Measurements from ENCODE around the gene ITGA2B. TPM values are rescaled to one million over a fixed set of nuclear protein-coding genes. Genes with fewer than 3 reads are reported as not detected.
"Not testable (repeated sequence)": the region's sequence is repeated elsewhere in the genome, so short reads cannot be mapped to it uniquely, and the experiment has no call there.

The ITGA2B gene
- total RNA-seq, 1 donor from 2014 or later: 0.44 TPM

DNA sequence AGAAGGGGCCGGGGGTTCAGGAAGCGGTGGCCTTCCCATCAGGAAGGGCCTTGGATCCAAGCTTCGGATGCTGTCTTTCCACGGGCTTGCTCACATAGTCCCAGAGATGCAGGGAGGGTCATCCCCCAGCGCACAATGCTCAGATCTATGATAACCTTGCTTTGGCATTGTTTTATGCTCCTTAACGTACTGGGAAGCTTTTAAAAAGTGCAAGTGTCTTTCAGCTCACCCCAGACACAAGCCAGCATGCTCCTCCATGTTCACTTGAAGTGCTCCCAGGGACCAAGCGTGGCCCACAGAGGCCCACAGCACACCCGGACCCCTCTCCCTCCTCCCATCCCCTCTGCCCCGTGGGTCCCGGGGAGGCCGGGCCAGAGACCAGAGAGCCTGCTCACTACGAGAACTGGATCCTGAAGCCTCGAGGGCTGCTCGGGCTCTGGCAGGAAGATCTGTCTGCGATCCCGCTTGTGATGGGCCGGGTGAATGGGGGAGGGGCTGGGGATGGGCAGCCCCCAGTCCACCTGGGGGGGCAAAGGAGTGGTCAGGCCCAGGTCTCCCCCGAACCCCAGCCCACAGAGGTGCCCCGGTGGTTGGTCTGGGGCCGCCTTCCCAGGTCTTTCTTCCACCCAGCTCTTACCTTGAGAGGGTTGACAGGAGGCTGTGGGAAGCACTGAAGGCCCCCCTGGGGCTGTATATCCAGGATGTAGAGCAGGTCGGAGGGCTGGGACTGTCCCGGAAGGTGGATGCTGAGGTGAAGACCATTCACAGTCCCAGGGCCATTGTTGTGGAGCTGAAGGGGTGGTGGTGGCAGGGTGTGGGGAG, 14.0 kb downstream of the ITGA2B start:
- Mint-ChIP-seq H3K4me3 (no peak overlapping the region), H3K27me3 (ENCODE audit: insufficient read depth) (peaks cover 12% of the 10 kb centered on the region), H3K4me1 (ENCODE audit: low read depth) (no peaks in the 10 kb centered on the region), H3K9me3 (no peaks in the 10 kb centered on the region), H3K27ac (no peak overlapping the region), H3K36me3 (ENCODE audit: low read depth) (no peaks in the 10 kb centered on the region)
- DNase-seq (ENCODE audit: low spot score): no peak
- intact Hi-C loops (cut with micrococcal nuclease): no loop called here

DNA sequence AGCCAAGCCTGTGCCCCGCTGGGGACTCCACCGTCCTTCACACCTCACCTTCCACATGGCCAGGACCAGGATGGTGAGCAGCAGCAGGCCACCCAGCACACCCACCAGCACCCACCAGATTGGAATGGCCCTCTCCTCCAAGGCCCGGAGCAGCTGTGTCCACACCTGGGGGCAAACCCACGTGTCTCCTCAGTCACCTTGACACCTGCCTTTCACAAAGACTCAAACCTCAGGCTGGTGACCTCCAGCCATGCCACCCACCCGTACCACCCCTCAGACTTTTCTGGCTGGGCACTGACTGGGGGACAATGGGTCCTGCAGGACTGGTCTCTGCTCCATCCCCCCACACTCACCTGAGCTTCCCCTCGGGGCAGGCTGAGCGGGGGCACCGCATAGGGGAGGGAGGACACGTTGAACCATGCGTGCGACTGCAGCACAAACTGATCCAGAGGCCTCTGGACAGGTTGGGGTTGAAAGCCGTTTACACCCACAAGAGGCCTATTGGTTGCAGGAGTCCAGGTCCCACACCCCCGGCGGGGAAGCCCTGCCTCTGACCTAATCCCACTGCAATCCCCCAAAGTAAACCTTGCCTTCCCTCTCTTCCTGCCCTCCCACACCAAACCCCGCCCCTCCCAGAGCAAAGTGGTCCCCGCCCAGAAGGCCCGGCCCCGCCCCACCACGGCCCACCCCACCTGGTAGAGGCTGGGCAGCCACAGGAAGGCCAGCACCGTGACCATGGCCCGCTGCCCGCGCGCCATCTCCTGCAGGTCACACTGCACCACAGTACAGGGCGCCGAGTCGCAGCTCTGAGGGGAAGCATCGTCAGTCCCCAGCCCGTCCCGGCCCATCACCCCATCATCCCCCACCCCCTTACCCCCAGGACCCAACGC, 14.9 kb downstream of the ITGA2B start:
- Mint-ChIP-seq H3K4me1 (ENCODE audit: low read depth) (peaks cover 4% of the 10 kb centered on the region), H3K9me3 (no peaks in the 10 kb centered on the region), H3K27me3 (ENCODE audit: insufficient read depth) (peaks cover 16% of the 10 kb centered on the region), H3K27ac (no peak overlapping the region), H3K36me3 (ENCODE audit: low read depth) (no peaks in the 10 kb centered on the region), H3K4me3 (no peak overlapping the region)
- intact Hi-C loops (cut with micrococcal nuclease): no loop called here
- no peak for DNase-seq (ENCODE audit: low spot score)

DNA sequence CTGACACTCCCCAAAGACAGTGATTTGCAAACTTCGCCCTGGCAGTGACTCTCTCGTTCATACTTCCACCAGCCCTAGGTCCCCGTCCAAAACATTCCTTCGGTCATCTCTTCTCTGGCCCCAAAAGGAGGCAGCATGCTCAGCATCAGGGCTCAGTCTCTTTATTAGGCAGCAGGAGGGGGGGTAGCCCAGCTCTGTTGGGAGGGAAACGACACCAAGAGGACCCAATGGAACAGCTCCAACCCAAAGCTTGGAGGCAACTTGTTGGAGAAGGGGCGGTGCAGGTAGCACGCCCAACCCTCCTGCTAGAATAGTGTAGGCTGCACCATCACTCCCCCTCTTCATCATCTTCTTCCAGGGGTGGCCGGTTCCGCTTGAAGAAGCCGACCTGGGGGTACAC, 17.4 kb downstream of the ITGA2B start:
- Mint-ChIP-seq H3K27me3 (ENCODE audit: insufficient read depth) (peaks cover 20% of the 10 kb centered on the region), H3K36me3 (ENCODE audit: low read depth) (no peaks in the 10 kb centered on the region), H3K27ac (no peak overlapping the region), H3K9me3 (no peaks in the 10 kb centered on the region), H3K4me1 (ENCODE audit: low read depth) (peaks cover 7% of the 10 kb centered on the region), H3K4me3 (no peak overlapping the region)
- intact Hi-C loops (cut with micrococcal nuclease): no loop called here
- no peak for DNase-seq (ENCODE audit: low spot score)

DNA sequence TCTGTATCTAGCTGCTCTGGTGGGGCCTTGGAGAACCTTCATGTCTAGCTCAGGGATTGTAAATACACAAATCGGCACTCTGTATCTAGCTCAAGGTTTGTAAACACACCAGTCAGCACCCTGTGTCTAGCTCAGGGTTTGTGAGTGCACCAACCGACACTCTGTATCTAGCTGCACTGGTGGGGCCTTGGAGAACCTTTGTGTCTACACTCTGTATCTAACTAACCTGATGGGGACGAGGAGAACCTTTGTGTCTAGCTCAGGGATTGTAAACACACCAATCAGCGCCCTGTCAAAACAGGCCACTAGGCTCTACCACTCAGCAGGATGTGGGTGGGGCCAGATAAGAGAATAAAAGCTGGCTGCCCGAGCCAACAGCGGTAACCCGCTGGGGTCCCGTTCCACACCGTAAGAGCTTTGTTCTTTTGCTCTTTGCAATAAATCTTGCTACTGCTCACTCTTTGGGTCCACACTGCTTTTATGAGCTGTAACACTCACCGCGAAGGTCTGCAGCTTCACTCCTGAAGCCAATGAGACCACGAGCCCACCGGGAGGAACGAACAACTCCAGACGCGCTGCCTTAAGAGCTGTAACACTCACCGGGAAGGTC, 19.9 kb downstream of the ITGA2B start:
- Mint-ChIP-seq H3K4me3 (peak overlapping the region; percentile 26), H3K27me3 (ENCODE audit: insufficient read depth) (peaks cover 33% of the 10 kb centered on the region)
- H3K27ac Mint-ChIP-seq; intact Hi-C loops (cut with micrococcal nuclease); H3K36me3 Mint-ChIP-seq (ENCODE audit: low read depth); DNase-seq (ENCODE audit: low spot score); H3K4me1 Mint-ChIP-seq (ENCODE audit: low read depth); H3K9me3 Mint-ChIP-seq: not testable (repeated sequence)

DNA sequence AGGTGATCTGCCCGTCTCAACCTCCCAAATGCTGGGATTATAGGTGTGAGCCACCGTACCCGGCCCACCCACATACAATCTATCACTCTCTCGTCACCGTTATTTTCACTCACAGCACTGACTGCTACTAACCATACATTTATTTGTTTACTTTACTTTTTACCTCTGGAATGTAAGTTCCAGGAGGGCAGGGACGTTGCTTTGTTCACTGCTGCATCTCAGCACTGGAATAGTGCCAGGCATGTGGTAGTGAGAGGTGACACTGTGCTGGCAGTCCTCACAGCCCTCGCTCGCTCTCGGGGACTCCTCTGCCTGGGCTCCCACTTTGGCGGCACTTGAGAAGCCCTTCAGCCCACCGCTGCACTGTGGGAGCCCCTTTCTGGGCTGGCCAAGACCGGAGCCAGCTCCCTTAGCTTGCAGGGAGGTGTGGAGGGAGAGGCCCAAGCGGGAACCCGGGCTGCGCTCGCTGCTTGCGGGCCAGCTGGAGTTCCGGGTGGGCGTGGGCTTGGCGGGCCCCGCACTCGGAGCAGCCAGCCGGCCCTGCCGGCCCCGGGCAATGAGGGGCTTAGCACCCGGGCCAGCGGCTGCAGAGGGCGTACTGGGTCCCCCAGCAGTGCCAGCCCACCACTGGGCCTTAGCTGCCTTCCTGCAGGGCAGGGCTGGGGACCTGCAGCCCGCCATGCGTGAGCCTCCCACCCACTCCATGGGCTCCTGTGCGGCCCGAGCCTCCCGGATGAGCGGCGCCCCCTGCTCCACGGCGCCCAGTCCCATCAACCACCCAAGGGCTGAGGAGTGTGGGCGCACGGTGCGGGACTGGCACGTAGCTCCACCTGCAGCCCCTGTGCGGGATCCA, 20.8 kb downstream of the ITGA2B start:
- H3K4me3 Mint-ChIP-seq; H3K9me3 Mint-ChIP-seq; H3K27ac Mint-ChIP-seq; intact Hi-C loops (cut with micrococcal nuclease); H3K36me3 Mint-ChIP-seq (ENCODE audit: low read depth); DNase-seq (ENCODE audit: low spot score); H3K4me1 Mint-ChIP-seq (ENCODE audit: low read depth): not testable (repeated sequence)
- peaks cover 37% of the 10 kb centered on the region for H3K27me3 Mint-ChIP-seq (ENCODE audit: insufficient read depth)

DNA sequence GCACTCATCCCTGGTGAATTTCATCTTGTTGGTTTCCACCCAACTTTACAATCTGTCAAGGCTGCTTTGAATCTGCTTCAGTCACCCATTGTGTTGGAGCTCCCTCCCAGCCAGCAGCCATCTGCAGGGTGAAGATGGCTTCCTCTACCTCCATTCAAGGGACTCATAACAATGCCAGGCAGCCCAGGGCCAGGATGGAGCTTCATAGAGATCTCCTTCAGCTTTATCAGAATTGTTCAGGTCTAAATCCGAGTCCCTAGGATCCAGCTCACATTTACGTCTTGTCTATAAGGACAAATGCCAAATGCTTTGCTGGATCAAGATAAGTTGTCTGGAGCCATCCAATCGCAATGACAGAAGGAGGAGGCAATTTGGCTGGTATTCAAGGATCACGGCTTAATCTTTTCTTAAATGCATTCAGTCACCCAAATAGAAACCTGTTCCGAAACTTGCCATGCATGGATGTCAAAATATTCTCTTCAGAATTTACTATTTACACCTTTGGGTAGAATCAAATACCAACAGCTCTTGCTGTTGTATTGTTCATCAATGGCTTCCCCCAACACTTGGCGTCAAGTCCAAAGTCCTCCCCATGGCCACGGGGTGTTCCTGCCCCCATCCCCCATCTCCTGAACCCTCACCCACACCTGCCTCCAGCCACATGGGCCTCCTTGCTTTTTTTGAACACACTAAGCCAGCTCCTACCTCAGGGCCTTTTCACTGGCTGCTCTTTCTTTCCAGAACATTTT, 22.0 kb downstream of the ITGA2B start:
- intact Hi-C loops (cut with micrococcal nuclease): no loop called here
- Mint-ChIP-seq H3K36me3 (ENCODE audit: low read depth) (no peaks in the 10 kb centered on the region), H3K9me3 (no peaks in the 10 kb centered on the region)

DNA sequence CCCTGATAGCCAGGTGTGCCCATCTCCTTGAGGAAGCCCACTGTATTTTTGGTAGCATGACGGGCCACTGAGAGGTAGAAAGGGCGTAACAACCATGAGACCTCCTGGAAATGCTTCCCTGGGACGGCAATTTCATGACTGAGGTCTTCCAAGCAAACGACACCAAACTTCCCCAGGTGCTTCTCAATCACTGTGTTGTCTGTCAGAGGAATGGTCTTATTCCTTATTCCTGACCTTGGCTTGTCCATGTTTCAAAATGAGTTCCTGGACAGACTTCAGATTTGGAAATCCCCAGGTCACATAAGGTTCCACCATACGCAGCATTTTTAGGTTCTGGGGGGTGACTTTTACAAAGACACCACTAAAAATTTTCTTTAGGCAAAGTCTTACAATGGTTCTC, 24.4 kb downstream of the ITGA2B start:
- intact Hi-C loops (cut with micrococcal nuclease); DNase-seq (ENCODE audit: low spot score); H3K9me3 Mint-ChIP-seq; H3K4me3 Mint-ChIP-seq; H3K36me3 Mint-ChIP-seq (ENCODE audit: low read depth); H3K27ac Mint-ChIP-seq; H3K4me1 Mint-ChIP-seq (ENCODE audit: low read depth): not testable (repeated sequence)
- peaks cover 46% of the 10 kb centered on the region for H3K27me3 Mint-ChIP-seq (ENCODE audit: insufficient read depth)

More for the DNA sequence above, 22.0 kb downstream of the ITGA2B start:
- Mint-ChIP-seq H3K27ac (no peak overlapping the region), H3K4me1 (ENCODE audit: low read depth) (peaks cover 7% of the 10 kb centered on the region), H3K27me3 (ENCODE audit: insufficient read depth) (peaks cover 37% of the 10 kb centered on the region), H3K4me3 (no peak overlapping the region)
- DNase-seq (ENCODE audit: low spot score): no peak

DNA sequence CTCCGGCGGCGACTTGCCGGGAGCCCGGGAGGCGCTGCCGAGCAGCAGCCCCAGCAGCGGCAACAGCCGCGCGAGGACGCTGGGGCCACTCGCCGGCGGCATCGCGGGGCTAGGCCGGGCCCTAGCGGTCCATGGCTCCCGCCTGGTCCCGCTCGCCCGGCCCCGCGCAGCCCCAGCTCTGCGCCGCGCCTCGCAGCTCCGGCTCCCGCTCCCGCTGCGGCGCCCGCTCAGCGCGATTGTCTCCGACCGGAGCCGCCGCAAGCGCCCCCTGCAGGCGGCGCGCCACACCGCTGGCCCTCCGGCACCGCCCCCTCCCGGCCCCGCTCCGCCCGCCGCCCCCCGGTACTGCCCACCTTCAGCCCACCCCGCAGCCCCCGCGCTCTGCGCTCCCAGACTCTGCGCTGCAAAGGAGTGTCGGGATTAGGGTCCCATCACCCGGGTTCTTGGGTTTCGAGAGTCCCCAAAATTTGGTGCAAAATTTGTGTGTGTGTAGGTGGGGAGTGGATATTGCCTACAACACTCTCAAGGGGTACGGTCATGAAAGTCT, 25.8 kb downstream of the ITGA2B start, which contains the start of gene FAM171A2:
Gene FAM171A2 (minus strand): TSS at position 241 of the 547 bp plus-strand sequence. CDS start 139 bp downstream, at position 102.
- H3K4me3 Mint-ChIP-seq: peak within 1 kb of the TSS; percentile 78
- intact Hi-C loops (cut with micrococcal nuclease): loop anchor here (1.0 kb wide), 2 partner anchors 18 to 22 kb away; partner anchors contain the start of gene GRN
- H3K36me3 Mint-ChIP-seq (ENCODE audit: low read depth): no peaks in the 10 kb centered on the region
- H3K4me1 Mint-ChIP-seq (ENCODE audit: low read depth): no peaks in the 10 kb centered on the region
- DNase-seq (ENCODE audit: low spot score): peak; percentile 59
- H3K27ac Mint-ChIP-seq: no peak within 1 kb of the TSS
- H3K9me3 Mint-ChIP-seq: no peaks in the 10 kb centered on the region
- H3K27me3 Mint-ChIP-seq (ENCODE audit: insufficient read depth): peaks cover 47% of the 10 kb centered on the region

DNA sequence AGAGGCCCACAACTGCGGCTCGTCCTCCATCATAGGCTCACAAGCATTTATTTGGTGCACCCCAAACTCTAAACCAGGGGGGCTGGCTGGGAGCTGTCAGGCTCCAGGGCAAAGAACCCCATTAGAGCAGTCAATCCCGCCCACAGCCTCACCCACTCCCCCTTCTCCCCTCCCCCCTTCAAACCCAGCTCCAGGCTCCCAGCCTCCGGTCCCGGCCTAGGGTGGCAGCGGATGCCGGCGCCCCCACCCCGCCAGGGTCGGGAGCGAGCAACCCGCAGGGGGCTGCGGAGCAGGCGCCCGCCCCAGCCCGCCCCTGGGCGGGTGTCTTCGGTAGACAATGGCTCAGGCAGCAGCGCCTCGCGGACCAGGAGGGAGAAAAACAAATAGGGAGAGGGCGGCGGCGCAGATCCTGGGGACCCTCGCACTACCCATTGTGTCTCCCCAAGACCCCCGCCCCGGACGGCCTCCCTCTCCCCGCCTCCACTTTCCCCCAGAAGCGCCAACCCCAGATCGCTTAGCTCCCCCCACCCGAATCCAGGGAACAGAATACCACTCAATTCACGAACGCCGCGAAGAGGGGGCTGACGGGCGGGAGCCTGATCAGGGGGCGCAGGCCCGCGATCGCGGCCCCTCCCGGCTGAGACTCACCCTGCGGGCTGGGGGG, 26.4 kb downstream of the ITGA2B start:
- peaks cover 49% of the 10 kb centered on the region for H3K27me3 Mint-ChIP-seq (ENCODE audit: insufficient read depth)
- intact Hi-C loops (cut with micrococcal nuclease): loop anchor here (1.0 kb wide), 2 partner anchors 18 to 22 kb away; partner anchors contain the start of gene GRN
- no peaks in the 10 kb centered on the region for H3K36me3 Mint-ChIP-seq (ENCODE audit: low read depth)
- no peaks in the 10 kb centered on the region for H3K4me1 Mint-ChIP-seq (ENCODE audit: low read depth)
- H3K27ac Mint-ChIP-seq: no peak overlapping the region
- H3K4me3 Mint-ChIP-seq: peak overlapping the region; percentile 78
- no peak for DNase-seq (ENCODE audit: low spot score)
- H3K9me3 Mint-ChIP-seq: no peaks in the 10 kb centered on the region

DNA sequence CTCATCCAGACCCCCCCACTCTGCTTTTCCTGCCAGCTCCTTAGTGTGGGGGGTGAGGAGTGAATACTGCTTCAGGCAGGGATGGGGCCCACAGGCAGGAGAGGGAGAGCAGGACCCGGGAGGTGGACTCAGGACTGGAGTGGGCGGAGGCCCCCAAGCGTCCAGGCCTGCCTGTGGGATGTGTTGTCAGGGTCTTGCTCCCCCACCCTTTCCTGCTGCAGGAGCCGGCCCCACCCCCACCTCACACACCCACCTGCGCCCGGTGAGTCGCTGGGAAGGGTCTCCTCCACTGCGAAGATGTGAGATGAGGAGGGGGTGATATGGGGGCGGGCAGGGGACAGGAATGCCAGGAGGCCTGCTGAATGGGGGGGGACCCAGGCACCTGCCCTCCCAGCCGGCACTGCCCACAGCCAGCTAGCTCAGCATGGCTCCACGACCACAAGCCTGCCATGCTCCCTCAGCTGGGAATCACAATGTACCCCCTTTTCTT, 26.9 kb downstream of the ITGA2B start:
- H3K36me3 Mint-ChIP-seq (ENCODE audit: low read depth): no peaks in the 10 kb centered on the region
- intact Hi-C loops (cut with micrococcal nuclease): no loop called here
- H3K27me3 Mint-ChIP-seq (ENCODE audit: insufficient read depth): peaks cover 49% of the 10 kb centered on the region
- H3K4me3 Mint-ChIP-seq: peak overlapping the region; percentile 39
- H3K9me3 Mint-ChIP-seq: no peaks in the 10 kb centered on the region
- H3K27ac Mint-ChIP-seq: no peak overlapping the region
- no peaks in the 10 kb centered on the region for H3K4me1 Mint-ChIP-seq (ENCODE audit: low read depth)
- no peak for DNase-seq (ENCODE audit: low spot score)

Data from activated T-helper 1 cell treated with anti-CD3 and anti-CD28 coated beads, Interleukin-12 subunit alpha, Interleukin-12 subunit beta, Interleukin-2, Interleukin-4 antibody, amounts not matched to agents 30 ng/mL and 10 ng/mL and 1 ng/mL, durations not matched to agents 14 hours and 24 hours and 36 hours (primary cell).